Uterus (tissue), 2 donors: Measurements from ENCODE around the gene KMT2C.

Source experiments
- POLR2A ChIP-seq, 2 donors: fragments of 450-650 bp; IDR thresholded peaks; one replicate each; pipeline ENCODE4 v1.6.1; 2016; ENCODE audit warnings: antibody characterized with exemption in 2 of 2, mild to moderate bottlenecking in 1 of 2, moderate library complexity in 1 of 2
- TF ChIP-seq, protein P1 (sequence below), 4 experiments: fragments of 200-600 bp in 2 of 4; fragments of 450-650 bp in 2 of 4; sonication (generic) in 2 of 4; IDR thresholded peaks; one replicate each; pipeline ENCODE4 v1.5.1; 2016 to 2019; ENCODE audit warnings: antibody characterized with exemption in 4 of 4, mild to moderate bottlenecking in 2 of 4, moderate library complexity in 1 of 4

GRCh38 chr7:152196391-152196790, 239.4 kb downstream of the KMT2C start:
- TF ChIP-seq, protein P1, sequence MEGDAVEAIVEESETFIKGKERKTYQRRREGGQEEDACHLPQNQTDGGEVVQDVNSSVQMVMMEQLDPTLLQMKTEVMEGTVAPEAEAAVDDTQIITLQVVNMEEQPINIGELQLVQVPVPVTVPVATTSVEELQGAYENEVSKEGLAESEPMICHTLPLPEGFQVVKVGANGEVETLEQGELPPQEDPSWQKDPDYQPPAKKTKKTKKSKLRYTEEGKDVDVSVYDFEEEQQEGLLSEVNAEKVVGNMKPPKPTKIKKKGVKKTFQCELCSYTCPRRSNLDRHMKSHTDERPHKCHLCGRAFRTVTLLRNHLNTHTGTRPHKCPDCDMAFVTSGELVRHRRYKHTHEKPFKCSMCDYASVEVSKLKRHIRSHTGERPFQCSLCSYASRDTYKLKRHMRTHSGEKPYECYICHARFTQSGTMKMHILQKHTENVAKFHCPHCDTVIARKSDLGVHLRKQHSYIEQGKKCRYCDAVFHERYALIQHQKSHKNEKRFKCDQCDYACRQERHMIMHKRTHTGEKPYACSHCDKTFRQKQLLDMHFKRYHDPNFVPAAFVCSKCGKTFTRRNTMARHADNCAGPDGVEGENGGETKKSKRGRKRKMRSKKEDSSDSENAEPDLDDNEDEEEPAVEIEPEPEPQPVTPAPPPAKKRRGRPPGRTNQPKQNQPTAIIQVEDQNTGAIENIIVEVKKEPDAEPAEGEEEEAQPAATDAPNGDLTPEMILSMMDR (IDR thresholded peaks at IDR 0.05) = no peak
- TF ChIP-seq POLR2A (IDR thresholded peaks at IDR 0.05) = no peak
